Lung (tissue), 12 donors: ENCODE data around the gene KIZ. TPM values are rescaled to one million over a fixed set of nuclear protein-coding genes. Genes with fewer than 3 reads are reported as not detected.

Experiments used
- ATAC-seq: fragments of 200-7000 bp; cut with Tn5 transposase; one replicate; pipeline ENCODE4 v1.9.1; 2020; ENCODE audit warnings: moderate number of reproducible peaks; ENCODE audit not compliant: insufficient read depth, low FRiP score
- DNase-seq, 3 donors: peaks; one replicate each; pipeline ENCODE4 v3.0.0-alpha.2; 2013 to 2017
- H3K27ac ChIP-seq, 2 donors: one replicate each; pipeline ENCODE4 v1.5.1; 2013; ENCODE audit warnings: mild to moderate bottlenecking in 2 of 2, moderate library complexity in 2 of 2, control low read depth in 1 of 2, inconsistent platforms in 1 of 2, low read depth in 1 of 2, low read length in 1 of 2
- H3K27me3 ChIP-seq, 3 donors: one replicate each; pipeline ENCODE4 v1.5.1; 2013; ENCODE audit warnings: low read length in 2 of 3; ENCODE audit not compliant: control insufficient read depth in 3 of 3, insufficient read depth in 3 of 3
- H3K36me3 ChIP-seq, 4 donors: one replicate each; pipeline ENCODE4 v1.5.1; 2013; ENCODE audit warnings: low read length in 4 of 4, mild to moderate bottlenecking in 1 of 4, moderate library complexity in 1 of 4; ENCODE audit not compliant: control insufficient read depth in 4 of 4, insufficient read depth in 4 of 4
- H3K4me1 ChIP-seq, 5 donors: one replicate each; pipeline ENCODE4 v1.5.1; 2013; ENCODE audit warnings: low read length in 5 of 5, mild to moderate bottlenecking in 2 of 5, moderate library complexity in 1 of 5; ENCODE audit not compliant: control insufficient read depth in 5 of 5, insufficient read depth in 5 of 5
- H3K4me3 ChIP-seq: one replicate; pipeline ENCODE4 v1.5.1; 2013; ENCODE audit warnings: mild to moderate bottlenecking, control low read depth, moderate library complexity
- H3K9ac ChIP-seq, 2 donors: one replicate each; pipeline ENCODE4 v1.5.1; 2013; ENCODE audit warnings: low read length in 2 of 2, control low read depth in 1 of 2; ENCODE audit not compliant: insufficient read depth in 1 of 2
- H3K9me3 ChIP-seq, 4 donors: one replicate each; pipeline ENCODE4 v1.5.1; 2013; ENCODE audit warnings: low read length in 3 of 4, mild to moderate bottlenecking in 1 of 4, moderate library complexity in 1 of 4; ENCODE audit not compliant: control insufficient read depth in 4 of 4, insufficient read depth in 3 of 4
- CTCF ChIP-seq: IDR thresholded peaks from 2 replicates; pipeline ENCODE4 v1.5.1; 2012; ENCODE audit warnings: mild to moderate bottlenecking; ENCODE audit errors: control extremely low read depth, extremely low read depth
- WGBS, 2 donors: extraction: QIAGEN DNeasy Blood & Tissue Kit; methylation state at CpG; one replicate each; pipeline ENCODE4 v1.1.7; 2013; 5-methylcytosine and 5-hydroxymethylcytosine counted together
- polyA plus RNA-seq, 2 donors: library from polyadenylated mRNA; stranded (reverse); fragments of 200-250 nt; gene quantifications; one replicate each; pipeline ENCODE4 v1.2.1, GENCODE V29; 2013
- total RNA-seq, 2 donors: library from RNA; depleted of rRNA in 1 of 2; stranded (reverse); fragments of >200 nt in 1 of 2; gene quantifications; one replicate each; pipeline ENCODE4 v1.2.1, GENCODE V29; 2014 to 2021
- donor health status: control.
- donor health status: control.
- donor health status: Bipolar disorder and iron deficiency.
- donor health status: healthy.
- donor health status: DM: yes; HTN: yes; CAD: no.

The KIZ gene
- total and polyA plus RNA-seq, 4 donors, result 4.1 to 22.5 (median 9.1) TPM

GRCh38 chr20:21139881-21140566 is 14.1 kb downstream of the KIZ start:
- no peaks in the 10 kb centered on the region for H3K4me1 ChIP-seq
- no peaks in the 10 kb centered on the region for H3K9me3 ChIP-seq
- no peaks in the 10 kb centered on the region for H3K27me3 ChIP-seq
- H3K27ac ChIP-seq, result no peak overlapping the region
- 77 to 83% methylated on average over 3 of the region's 3 CpGs for WGBS, 2 donors
- peaks cover 0 to 9% (median 1%) of the 10 kb centered on the region in 4 donors for H3K36me3 ChIP-seq
- TF ChIP-seq CTCF, result no peak
- ATAC-seq, result no peak
- H3K4me3 ChIP-seq, result no peak overlapping the region
- no peak overlapping the region for H3K9ac ChIP-seq
- DNase-seq, result no peak

- Histone ChIP-seq H3K4me3 (no peak overlapping the region), H3K9ac (no peak overlapping the region), H3K27me3 (no peaks in the 10 kb centered on the region), H3K9me3 (no peaks in the 10 kb centered on the region), H3K4me1 (no peaks in the 10 kb centered on the region), H3K36me3 (peaks cover 0 to 9% (median 1%) of the 10 kb centered on the region in 4 donors), H3K27ac (no peak overlapping the region)
- WGBS, 2 donors, result 82 to 92% methylated on average over 5 of the region's 5 CpGs
- ATAC-seq, result no peak
- no peak for TF ChIP-seq CTCF
- no peak for DNase-seq
Measured at GRCh38 chr20:21141825-21142224, 15.9 kb downstream of the KIZ start.

GRCh38 chr20:21143194-21143890 is 17.5 kb downstream of the KIZ start:
- H3K27me3 ChIP-seq, result no peaks in the 10 kb centered on the region
- no peak for ATAC-seq
- H3K36me3 ChIP-seq, result peaks cover 2 to 6% (median 3%) of the 10 kb centered on the region in 4 donors
- no peaks in the 10 kb centered on the region for H3K4me1 ChIP-seq
- no peak overlapping the region for H3K27ac ChIP-seq
- no peak for DNase-seq
- no peak for TF ChIP-seq CTCF
- H3K4me3 ChIP-seq, result no peak overlapping the region
- H3K9me3 ChIP-seq, result no peaks in the 10 kb centered on the region
- 89 to 90% methylated on average over 7 of the region's 7 CpGs for WGBS, 2 donors
- no peak overlapping the region for H3K9ac ChIP-seq
